HG03097 (cell line): ENCODE data around the gene CNN2.

ENCODE experiments used
- ATAC-seq: cut with Tn5 transposase; IDR thresholded peaks from one replicate; pipeline ENCODE4 v1.9.1; 2021; ENCODE audit not compliant: unreplicated experiment, low FRiP score

Gene CNN2

DNA sequence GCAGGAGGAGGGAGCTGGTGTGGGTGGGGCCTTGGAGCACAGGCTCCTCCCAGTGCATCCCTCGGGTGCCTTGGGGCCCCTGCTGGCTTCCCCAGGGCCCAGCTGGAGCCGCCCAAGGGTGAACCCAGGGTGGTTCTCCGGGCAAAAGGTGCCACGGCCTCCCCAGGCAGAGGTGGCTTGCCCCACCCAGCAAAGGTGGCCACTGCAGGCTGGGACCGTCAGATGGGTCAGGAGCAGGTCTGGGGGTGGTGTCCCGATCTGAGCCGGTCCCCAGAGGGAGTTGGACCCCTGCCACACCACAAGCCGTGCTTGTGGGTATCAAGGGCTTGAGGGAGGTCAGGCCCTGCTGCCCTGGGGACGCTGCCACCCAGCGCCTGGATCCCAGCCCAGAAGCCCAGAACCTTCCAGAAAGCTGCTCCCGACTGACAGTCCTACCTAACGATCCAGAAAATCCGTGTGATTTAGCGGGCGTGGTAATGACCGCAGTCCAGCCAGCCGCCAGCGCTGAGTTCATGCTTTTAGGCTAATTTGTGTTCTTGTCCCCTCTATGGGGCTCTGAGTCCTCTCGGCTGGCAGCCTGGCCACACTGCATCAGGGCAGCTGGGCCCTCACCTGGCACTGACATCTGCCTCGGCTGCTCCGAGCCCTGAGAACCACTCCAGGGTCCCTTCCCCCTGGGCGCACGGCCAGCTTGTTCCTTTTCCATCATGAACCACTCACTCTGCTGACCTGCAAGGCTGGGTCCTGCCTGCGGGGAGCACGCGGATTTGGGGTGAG is 31.2 kb upstream of the CNN2 start:
- ATAC-seq = no peak

DNA sequence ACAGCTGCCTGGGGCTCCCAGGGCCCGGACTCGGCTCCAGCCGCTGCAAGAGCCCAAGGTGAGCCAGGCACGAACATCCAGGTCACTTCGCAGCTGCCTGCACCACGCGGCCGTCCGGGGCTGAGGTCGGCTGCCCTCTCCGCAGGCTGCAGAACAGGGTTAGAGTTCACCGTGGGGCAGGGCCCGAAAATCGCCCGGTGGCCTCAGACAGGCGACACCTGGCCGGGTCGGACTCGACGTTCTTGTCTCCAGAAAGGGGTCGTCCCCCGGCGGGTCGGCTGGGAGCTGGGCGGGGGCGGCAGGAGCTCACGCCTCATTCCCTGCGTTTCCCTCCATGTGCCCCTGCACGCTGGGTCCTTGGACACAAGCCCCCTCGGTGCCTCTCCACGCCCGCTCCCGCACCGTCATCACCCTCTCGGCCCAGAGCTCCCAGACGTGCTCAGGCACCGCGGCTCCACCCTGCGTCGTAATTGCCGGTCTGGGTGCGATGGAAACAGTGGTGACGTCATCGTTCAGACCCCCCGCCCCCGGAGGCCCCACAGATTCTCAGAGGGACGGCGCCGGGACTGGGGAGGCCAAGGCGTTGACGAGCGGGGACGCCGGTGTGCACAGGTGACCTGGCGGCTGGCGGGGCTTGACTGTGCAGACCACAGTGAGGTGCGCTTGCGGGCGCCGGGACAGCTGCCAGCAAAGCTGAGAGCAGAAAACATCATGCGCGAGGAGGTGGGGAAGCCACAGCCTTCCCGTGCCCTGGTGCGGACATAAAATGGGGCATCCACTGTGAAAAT is 30.2 kb upstream of the CNN2 start:
- no peak for ATAC-seq

DNA sequence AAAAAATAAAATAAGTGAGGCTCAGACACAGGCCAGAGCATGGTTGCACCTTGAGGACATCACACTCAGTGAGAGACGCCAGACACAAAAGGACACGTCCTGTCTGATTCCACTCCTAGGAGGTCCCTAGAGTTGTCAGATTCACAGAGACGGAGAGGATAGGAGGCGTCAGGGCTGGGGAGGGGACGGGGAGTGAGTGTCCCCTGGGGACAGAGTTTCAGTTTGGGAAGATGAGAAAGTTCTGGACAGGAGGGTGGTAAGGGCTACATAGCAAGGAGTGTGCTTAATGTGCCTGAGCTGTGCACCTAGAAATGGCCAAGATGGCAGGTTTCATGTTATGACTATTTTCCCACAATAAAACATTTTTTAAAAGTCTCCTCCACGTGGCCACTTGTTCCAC is 28.3 kb upstream of the CNN2 start:
- ATAC-seq = no peak

DNA sequence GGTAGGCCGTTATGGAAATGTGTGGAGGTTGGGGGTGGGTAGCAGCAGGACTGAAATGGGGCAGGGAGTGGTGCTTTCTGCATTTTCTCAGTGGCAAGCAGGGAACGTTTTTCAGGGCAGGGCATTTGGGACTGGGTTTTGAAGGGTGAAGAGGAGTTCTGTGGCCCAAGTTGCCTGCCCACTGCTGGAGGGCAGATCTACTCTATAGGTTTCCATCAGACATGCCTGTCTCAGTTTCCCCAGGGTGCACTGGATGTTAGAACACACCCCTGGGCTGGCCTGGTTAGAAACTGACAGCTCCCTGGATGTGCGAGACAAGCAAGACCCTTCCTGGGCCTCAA is 27.1 kb upstream of the CNN2 start:
- no peak for ATAC-seq

DNA sequence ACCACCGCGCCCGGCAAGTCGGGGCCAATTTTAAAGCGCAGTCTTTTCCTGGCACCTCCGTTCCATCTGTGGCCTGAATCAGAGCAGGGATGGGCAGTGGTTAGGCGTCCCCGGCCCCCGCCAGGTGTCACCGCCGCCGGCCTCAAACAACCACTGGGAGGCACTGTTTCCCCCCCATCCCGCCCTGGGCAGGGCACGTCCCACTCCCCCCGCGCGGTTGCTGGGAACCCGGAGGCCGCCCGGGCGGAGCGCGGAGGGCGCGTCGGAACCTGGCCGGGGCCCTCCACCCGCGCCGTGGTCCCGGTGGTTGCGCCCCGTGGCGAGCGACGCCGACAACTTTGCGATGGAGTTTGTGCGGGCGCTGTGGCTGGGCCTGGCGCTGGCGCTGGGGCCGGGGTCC is 26.3 kb upstream of the CNN2 start, which contains the start of gene GRIN3B:
GRIN3B (plus strand) TSS at position 325 of the 400 bp plus-strand sequence; CDS start at position 344, 19 bp downstream.
- ATAC-seq = no peak

DNA sequence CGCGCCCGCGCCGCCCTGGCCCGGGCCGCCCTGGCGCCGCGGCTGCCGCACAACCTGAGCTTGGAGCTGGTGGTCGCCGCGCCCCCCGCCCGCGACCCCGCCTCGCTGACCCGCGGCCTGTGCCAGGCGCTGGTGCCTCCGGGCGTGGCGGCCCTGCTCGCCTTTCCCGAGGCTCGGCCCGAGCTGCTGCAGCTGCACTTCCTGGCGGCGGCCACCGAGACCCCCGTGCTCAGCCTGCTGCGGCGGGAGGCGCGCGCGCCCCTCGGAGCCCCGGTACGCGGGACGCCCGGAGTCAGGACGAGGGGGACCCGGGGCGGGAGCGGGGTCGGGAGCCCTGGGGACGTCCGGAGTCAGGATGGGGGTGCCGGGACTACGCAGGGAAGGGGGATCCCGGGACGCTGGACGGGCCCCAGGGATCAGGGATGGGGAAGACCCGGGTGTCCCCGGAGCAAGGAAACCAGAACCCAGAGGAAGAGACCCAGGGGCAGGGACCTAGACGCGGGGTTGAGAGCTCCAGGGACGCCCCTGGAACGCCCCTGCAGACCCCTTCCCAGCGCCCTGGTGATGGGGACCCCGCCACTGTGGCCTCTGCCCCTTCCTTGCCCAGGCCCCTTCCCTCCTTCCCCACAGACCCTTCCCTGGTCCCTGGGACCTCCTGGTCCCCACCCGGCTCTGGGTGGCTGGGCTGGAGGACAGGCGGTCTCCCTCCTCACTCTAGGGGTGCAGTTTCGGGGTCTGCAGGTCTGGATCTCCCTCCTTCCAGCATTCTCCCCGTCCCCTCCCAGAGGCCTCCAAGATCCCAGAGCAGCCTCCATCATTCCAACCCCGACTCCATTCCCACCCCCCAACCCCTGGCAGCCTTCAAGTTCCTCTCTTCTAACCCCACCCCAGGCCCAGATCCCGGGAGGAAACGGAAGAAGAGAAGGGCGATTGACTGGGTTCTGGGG is 25.5 kb upstream of the CNN2 start:
- ATAC-seq = no peak

DNA sequence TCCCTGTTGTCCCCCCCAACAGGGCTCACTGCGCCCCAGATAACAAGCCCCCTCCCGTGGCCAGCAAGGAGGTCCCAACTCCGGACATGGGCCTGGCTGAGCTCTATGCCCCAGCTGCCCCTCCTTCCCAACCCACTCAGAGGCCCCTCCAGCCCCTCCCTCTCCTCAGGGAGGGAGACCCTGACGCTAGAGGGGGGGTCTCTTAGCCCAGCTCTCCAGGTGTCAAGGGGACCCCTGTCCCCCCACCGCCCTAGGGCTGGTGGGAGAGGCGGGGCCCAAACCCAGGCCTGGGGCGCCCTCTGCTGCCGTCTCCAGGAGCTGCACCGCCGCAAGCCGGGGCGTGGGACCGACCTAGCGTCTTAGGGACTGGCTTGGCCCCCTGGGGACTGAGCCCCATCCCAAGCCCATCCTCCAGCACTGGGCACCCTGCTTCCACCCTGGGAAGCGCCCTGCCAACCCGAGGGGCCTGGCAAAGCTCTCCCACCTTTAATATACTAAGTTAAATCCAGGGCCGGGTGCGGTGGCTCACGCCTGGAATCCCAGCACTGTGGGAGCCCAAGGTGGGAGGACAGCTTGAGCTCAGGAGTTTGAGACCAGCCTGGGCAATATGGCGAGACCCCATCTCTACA is 24.8 kb upstream of the CNN2 start:
- no peak for ATAC-seq

DNA sequence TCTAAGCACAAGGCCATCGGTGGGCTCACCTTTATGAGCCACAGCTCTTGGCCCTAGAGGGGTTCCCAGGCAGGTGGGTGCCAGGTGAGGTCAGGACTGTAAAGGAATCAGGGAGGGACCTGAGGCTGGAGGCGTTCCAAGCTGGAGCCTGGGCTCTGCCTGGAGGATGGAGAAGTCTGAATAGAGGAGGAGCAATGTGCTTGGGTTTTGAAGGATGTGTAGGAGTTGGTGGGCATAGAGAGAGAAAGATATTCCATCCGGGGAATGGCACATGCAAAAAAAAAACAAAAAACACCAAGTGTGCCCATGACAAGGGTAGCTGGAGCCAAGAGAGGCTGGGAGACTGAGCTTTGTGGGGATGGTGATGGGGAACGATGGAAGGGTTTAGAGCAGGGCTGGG is 23.8 kb upstream of the CNN2 start:
- ATAC-seq = no peak

DNA sequence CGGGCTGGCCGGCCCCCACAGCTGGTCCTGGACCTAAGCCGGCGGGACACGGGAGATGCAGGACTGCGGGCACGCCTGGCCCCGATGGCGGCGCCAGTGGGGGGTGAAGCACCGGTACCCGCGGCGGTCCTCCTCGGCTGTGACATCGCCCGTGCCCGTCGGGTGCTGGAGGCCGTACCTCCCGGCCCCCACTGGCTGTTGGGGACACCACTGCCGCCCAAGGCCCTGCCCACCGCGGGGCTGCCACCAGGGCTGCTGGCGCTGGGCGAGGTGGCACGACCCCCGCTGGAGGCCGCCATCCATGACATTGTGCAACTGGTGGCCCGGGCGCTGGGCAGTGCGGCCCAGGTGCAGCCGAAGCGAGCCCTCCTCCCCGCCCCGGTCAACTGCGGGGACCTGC is 23.1 kb upstream of the CNN2 start:
- ATAC-seq = no peak

DNA sequence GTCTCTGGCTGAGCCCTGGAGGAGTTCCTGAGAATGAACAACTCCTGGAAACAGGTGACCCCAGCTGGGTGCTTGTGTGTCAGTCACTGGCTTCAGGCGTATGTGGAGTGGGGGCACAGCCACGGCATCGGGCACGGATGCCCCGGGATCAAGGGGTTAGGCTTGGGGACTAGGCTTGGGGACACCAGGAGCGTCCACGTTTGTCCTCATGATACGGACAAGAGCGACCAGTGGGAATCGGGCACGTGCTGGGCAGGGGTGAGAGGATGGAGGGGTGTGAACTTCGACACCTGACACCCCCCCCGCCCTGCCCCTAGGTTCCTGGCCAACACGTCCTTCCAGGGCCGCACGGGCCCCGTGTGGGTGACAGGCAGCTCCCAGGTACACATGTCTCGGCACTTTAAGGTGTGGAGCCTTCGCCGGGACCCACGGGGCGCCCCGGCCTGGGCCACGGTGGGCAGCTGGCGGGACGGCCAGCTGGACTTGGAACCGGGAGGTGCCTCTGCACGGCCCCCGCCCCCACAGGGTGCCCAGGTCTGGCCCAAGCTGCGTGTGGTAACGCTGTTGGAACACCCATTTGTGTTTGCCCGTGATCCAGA is 22.1 kb upstream of the CNN2 start:
- ATAC-seq = no peak

DNA sequence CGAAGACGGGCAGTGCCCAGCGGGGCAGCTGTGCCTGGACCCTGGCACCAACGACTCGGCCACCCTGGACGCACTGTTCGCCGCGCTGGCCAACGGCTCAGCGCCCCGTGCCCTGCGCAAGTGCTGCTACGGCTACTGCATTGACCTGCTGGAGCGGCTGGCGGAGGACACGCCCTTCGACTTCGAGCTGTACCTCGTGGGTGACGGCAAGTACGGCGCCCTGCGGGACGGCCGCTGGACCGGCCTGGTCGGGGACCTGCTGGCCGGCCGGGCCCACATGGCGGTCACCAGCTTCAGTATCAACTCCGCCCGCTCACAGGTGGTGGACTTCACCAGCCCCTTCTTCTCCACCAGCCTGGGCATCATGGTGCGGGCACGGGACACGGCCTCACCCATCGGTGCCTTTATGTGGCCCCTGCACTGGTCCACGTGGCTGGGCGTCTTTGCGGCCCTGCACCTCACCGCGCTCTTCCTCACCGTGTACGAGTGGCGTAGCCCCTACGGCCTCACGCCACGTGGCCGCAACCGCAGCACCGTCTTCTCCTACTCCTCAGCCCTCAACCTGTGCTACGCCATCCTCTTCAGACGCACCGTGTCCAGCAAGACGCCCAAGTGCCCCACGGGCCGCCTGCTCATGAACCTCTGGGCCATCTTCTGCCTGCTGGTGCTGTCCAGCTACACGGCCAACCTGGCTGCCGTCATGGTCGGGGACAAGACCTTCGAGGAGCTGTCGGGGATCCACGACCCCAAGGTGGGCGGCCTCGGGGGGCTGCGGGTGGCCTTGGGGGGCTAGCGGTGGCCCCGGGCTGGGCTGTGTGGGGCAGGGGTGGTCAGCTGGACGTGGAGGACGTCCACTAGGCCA is 21.4 kb upstream of the CNN2 start:
- ATAC-seq = no peak

DNA sequence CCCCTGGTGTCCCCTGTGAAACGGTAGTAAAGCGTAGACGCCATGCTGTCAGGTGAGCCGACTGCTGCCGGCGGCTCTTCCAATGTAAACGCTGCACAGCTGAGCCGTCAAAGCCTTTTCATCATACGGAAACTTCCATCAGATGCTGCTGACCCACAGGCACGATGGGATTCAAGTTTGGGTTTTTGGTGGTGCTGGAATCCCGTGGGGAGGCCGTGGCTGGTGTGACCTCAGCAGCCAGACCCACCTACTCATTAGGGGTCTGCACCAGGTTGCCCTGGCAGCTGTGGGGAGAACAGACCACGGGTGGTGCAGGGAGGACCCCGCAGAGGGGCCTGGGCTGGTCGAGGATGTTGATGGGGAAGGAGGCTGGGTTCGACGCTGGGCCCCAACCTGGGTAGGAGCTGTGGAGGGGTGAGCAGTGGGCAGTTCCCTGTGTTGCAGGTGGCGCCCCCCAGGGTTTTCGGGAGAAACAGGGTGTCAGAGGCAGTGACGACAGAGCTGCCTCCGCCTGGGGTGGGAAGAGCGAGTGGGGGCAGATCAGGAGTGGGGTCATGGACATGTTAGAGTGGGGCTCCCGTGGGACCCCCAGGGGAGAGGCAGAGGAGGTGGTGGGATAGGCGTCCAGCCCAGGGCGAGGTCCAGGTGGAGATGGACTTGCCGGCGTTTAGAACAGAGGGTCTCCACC is 19.6 kb upstream of the CNN2 start:
- ATAC-seq = no peak

DNA sequence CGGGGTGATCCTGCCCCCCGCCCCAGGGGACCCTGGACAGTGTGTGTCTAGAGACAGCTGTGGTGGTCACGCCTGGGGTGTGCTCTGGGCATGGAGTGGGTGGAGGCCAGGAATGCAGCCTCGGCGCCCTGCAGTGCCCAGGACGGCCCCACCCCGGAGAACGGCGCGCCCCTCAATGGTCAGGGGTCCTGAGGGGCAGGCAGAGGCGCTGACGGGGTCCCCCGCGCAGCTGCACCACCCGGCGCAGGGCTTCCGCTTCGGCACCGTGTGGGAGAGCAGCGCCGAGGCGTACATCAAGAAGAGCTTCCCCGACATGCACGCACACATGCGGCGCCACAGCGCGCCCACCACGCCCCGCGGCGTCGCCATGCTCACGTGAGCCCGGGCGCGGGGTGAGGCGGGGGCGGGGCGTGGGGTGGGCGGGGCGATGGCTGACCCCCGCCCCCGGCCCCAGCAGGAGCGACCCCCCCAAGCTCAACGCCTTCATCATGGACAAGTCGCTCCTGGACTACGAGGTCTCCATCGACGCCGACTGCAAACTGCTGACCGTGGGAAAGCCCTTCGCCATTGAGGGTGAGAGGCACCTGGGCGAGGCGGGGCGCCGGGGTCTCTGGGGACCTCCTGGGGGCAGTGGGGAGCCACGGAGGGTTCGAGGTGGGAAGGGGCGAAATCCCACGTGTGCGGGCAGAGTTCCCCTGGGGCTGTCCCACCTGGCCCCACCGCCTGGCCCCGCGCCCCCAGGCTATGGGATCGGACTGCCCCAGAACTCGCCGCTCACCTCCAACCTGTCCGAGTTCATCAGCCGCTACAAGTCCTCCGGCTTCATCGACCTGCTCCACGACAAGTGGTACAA is 18.8 kb upstream of the CNN2 start:
- no peak for ATAC-seq

DNA sequence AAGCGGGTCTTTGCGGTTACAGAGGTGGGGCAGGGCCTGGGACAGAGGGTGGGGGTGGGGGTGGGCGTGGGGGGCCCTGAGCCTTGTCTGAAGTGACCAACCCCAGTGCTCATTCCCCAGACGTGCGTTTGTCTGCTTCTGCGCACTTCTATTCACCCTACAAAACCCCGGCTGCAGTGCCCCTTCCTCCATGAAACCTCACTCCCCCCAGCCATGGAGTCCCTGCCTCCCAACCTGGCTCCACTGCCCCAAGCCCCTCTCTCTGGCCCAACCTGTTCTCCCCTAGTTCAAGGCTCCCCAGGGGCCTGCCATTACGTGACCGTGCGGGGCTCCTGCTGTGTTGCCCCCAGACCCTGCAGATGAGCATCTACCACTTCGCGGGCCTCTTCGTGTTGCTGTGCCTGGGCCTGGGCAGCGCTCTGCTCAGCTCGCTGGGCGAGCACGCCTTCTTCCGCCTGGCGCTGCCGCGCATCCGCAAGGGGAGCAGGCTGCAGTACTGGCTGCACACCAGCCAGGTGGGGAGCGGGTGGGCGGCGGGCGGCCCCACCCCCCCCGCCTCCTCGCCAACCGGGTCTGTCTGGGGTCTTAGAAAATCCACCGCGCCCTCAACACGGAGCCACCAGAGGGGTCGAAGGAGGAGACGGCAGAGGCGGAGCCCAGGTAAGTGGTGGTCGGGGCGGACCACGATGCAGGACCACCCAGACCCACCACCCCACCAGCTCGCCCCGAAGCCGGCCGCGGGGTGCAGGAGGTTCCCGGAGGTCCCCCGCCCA is 18.0 kb upstream of the CNN2 start:
- no peak for ATAC-seq

DNA sequence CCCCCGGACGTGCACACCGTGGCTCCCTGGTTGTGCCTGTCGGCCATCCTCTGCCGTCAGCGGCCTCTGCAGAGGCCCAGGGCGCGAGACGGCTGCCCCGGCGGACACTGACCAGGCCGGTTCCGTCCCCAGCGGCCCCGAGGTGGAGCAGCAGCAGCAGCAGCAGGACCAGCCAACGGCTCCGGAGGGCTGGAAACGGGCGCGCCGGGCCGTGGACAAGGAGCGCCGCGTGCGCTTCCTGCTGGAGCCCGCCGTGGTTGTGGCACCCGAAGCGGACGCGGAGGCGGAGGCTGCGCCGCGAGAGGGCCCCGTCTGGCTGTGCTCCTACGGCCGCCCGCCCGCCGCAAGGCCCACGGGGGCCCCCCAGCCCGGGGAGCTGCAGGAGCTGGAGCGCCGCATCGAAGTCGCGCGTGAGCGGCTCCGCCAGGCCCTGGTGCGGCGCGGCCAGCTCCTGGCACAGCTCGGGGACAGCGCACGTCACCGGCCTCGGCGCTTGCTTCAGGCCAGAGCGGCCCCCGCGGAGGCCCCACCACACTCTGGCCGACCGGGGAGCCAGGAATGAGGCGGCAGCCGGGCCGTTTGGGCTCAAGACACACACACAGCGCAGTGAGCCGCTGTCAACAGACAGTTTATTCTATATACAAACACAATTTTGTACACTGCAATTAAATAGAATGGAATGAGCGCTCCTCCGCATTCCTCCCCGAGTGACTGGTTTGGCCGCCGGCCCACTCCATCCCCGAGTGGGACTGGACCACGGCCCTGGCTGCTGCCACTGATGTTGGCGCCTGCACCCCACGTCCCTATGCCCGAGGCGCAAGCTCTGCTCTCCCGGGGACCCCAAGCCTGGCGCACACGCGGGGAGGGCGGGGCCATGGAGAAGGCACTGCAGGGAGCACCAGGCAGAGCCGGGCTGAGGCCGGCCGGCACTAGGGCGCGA is 17.1 kb upstream of the CNN2 start:
- no peak for ATAC-seq

DNA sequence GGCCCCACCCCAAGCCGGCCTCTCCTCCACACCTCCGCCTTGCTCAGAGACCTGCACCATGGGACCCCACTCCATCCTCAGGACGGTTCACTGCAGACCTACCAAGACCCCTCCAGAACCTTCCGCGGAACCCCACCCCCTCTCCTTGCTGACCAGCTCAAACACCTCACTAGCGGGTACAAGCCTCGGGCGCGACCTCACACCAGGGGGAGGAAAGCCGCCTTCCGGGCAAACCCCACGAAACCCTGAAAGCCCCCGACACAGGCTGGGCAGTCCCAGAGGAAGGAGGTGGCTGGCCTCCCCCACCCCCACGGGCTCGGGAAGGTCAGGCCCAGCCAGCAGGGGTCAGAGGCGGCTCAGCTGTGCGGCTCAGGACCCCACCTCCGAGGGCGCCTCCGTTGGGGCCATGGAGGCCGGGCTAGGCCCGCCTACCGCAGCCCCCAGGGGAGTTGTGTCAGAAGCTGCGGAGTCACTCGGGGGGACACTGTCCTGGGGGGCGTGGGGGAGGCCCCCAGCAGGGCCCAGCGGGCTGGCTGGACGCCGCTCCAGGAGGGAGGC is 16.3 kb upstream of the CNN2 start:
- no peak for ATAC-seq
